ENCODE results near the gene OR2T2.
"Not testable (repeated sequence)": the region's sequence is repeated elsewhere in the genome, so short reads cannot be mapped to it uniquely, and the experiment has no call there.

The OR2T2 gene

GRCh38 chr1:248445399-248445798, at the start of gene OR2T2:
Gene OR2T2, plus strand, starts transcription at chr1:248445637. Its CDS starts 7,161 bp downstream, at chr1:248452798.
- DNase-seq: not testable (repeated sequence)

- DNase-seq: no peak
These were observed 42.7 kb upstream of the OR2T2 start, which contains the start of gene OR2T1 for GRCh38 chr1:248402748-248403147. Gene OR2T1, plus strand, starts transcription at chr1:248403048. Its CDS starts 3,100 bp downstream, at chr1:248406148.

DNA sequence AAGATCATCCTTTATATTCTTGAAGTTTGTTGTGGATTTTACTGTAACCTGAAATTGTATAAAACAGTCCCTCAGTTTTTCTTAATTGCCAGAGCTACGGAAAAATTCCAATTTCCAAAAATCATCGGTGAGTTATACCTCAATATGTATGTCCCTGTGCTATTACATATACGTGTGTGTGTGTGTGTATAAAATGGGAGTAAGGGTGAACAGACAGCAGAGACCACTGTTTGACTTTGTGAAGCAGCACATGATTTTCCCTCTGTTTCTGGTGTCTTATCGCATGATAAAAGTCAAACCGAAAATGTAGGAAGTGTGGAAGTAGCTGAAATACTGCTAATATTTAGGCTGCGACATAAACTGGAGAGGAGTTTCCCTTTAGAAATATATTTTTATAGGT, 41.4 kb upstream of the OR2T2 start:
- DNase-seq: no peak

DNA sequence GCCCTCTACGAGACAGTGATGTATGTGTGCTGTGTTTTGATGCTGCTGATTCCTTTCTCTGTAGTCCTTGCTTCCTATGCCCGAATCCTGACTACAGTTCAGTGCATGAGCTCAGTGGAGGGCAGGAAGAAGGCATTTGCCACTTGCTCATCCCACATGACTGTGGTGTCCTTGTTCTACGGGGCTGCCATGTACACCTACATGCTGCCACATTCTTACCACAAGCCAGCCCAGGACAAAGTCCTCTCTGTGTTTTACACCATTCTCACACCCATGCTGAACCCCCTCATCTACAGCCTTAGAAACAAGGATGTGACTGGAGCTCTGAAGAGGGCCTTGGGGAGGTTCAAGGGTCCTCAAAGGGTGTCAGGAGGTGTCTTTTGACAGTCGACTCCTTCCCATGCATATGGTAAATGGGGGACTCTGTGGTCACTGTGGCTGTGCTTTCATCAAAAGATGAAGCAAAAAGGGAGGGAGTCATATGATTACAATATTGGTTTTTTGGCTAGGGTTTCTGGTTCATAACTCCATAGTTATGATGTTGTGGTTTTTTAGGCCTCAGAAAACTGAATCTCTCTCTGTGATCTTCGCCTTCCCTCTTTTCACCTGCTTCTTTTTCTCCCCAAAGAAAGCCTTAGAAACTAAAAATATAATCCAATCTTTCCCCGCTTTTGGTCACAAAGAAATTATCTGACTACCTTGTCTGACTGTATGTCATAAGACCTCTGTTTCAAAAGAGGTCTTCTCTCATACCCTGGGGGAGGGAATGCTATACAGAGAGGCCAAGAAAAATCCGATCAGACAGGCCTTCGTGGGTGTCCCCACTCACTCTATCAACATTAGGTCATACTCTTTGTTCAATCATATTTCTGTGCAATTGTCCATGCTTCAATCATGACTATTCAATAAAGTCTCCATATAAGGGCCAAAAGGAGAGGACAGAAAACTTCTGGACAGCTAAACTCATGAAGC, 38.4 kb upstream of the OR2T2 start:
- DNase-seq: no peak

DNA sequence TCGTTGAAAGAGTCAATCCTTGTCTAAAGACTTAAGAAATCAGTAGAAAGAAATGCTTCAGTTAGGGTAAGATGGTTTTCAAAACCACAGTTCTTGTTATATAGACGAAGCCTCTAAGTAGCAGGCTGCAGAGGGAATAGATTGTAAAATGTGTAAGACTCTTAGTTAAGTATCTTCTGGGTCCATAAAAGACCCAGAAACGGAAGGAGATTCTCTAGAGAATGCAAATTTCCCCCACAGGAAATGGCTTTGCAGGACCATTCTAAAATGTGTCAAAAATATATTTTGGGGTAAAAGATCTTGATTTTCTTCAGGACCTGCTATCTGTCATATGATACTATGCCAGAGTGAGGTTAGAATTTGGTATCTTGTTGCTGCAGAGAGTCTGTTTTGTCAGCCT, 29.2 kb upstream of the OR2T2 start:
- no peak for DNase-seq

GRCh38 chr1:248417854-248418253, 27.6 kb upstream of the OR2T2 start:
- no peak for DNase-seq

DNA sequence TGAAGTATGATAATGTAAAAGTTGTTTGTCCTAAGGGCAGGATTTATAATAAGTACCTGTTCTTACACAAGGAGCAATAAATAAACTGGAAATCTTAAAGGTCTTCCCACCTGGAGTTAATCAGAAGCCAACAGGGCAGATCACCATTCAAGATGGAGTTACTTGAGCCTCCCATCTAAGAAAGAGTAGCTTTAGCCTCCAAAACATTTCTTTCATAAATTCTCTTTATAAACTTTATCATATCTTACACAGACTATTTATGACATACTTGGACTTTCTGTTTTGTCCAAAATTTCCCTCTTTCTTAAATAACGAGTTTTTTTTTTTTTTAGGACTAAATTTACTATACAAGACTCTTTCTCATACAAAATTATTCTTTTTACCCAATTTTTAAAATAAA, 24.1 kb upstream of the OR2T2 start:
- no peak for DNase-seq

GRCh38 chr1:248427526-248428191, 17.8 kb upstream of the OR2T2 start:
- DNase-seq: not testable (repeated sequence)

GRCh38 chr1:248428192-248428533, 17.3 kb upstream of the OR2T2 start:
- DNase-seq: not testable (repeated sequence)

- DNase-seq: not testable (repeated sequence)
These were observed 13.8 kb upstream of the OR2T2 start for GRCh38 chr1:248431683-248432082.

GRCh38 chr1:248432201-248432600, 13.2 kb upstream of the OR2T2 start:
- not testable (repeated sequence) for DNase-seq

DNA sequence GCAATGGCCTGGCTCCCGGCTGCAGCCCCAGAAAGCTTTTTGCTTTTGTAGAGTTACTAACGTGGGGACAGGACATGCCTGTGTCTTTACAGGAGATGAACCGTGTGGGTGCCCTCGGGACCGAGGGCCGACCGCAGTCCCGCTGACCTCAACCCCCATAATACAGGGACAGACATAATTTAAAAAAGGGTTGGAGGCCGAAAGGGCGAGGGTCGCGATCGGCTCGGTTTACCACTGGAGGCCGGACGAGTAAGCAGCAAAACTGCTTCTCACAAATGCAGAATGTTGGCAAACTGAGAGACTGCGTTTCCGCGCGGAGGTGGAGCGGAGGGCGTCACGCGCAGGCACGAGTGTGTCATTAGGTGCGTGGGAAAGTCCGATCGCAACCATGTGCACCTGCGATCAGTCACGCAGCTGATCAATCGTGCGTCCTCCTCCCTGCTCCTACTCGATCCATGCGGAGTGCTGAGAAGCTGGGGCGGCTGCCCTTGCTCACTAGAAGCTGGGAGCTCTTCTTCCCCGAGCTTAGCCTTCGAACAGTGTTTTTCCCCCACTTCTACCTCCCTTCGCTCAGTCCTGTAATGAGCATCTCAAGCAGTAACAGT, 11.5 kb upstream of the OR2T2 start:
- not testable (repeated sequence) for DNase-seq

GRCh38 chr1:248434913-248435312, 10.5 kb upstream of the OR2T2 start:
- not testable (repeated sequence) for DNase-seq

GRCh38 chr1:248436303-248436702, 9.1 kb upstream of the OR2T2 start:
- DNase-seq: not testable (repeated sequence)

DNA sequence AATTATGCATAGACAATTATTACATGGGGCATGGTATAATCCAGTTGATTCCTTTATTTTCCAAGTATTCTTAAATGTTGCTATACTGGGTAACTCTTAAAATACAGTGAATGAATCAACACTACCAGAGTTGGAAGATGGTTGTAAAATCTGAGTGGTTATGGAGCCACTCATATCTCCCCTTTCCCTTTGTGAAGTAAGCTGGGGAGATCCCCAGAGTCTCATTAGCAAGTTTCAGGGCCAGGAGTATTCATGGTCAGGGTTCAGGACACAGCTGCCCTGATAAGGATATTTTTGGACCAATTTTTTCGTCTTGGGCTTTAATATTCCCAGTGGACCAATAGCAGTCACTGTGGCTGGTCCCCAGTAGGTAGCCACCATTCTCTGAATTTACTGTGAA, 6.8 kb upstream of the OR2T2 start:
- DNase-seq: not testable (repeated sequence)

DNA sequence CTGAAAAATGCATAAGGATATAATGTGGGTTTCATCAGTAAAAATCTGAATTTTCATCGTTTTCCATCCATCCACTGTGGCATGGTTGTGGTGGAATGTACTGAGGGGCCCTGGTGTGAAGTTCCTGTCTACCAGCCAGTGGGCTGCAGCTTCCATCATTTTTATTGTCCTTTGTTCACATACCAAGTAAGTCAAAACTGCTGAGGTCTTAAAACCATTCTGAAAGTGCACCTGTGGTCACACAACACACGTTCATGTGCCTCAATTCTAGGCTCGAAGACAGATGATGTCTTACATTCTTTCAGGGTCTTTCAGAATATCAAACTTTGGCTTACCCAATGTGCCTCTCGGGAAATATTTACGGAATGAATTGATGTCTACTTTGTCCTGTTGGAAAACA, 6.2 kb upstream of the OR2T2 start:
- not testable (repeated sequence) for DNase-seq

- DNase-seq: not testable (repeated sequence)
These were observed 2.7 kb upstream of the OR2T2 start for GRCh38 chr1:248442500-248443277.

- DNase-seq: not testable (repeated sequence)
These were observed 834 bp upstream of the OR2T2 start for GRCh38 chr1:248444603-248445002.

- DNase-seq: not testable (repeated sequence)
These were observed 3.1 kb downstream of the OR2T2 start for GRCh38 chr1:248448409-248449074.

DNA sequence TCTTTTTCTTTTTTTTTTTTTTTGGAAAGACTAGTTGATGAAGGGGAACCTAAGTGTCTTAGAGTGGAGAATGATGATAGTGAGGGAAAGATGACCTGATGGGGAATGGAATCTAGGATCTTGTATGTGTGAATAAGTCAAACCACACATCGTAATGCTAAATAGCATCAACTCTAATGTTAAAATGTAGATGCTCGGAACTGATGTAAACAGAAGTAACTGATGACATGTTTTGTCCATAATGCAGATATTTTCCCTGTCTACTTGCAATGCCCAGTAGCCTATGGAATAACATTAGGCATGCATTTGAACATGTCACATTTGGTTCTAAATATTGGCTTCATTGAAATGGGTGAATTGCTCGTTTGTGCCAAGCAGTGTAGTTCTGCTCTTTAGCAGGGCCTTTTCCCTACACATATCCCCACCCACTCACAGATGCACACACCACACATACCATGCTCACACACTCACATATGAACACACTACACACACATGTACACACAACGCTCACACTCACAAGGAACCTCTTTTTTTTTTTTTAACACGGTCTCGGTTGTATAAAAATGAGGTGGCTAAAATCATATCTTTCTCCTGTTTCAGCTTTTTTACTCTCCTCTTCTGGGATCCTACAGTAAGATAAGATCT, 4.5 kb downstream of the OR2T2 start:
- not testable (repeated sequence) for DNase-seq

DNA sequence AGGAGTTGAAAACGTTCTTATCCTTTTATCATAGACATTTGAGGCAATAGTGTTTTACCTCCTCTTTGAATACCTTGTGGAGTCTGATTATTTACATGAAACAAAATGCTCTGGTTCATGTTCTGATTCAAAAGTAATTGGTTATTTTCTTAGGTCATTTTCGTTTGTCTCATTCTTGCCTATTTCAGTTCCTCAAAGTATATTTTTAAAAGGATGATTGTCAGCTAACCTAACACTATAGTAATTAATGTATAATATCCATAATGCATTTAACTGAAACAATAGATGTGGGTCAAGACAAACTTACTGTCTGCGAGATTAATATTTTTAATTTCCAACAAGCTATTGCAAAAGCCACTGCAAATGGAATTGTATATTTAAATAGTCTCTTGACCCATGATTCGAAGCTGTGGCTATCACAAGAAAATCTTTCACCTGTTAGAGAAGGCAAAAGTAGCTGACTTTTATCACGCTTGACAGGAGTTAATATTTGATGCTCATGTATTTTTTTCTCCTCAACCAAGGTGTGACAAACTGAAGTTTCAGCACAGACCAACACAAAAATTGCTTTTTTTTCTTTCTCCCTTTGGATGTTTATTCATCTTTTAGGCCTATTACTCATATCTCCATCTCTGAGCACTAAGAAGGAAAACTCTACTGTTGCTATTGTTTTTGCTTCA, 5.2 kb downstream of the OR2T2 start:
- DNase-seq: not testable (repeated sequence)

Measured in CD4-positive, alpha-beta T cell treated with Interleukin-17A for 4 hours (primary cell).